Cardiac muscle cell (in vitro differentiated cells and primary cell): Measurements from ENCODE around the gene NDUFB5. TPM values are rescaled to one million over a fixed set of nuclear protein-coding genes. Genes with fewer than 3 reads are reported as not detected.

Source experiments
- DNase-seq, 2 donors: peaks; one replicate each; pipeline versions ENCODE4 v3.0.0 to v3.0.0-alpha.2; 2010 to 2017; ENCODE audit warnings: low read depth in 1 of 2, low spot score in 1 of 2
- H3K27ac ChIP-seq: fragments of 200-600 bp; sonication (generic); 2 replicates; pipeline ENCODE4 v1.5.1; 2016
- H3K27me3 ChIP-seq: fragments of 200-600 bp; sonication (generic); 2 replicates; pipeline ENCODE4 v1.6.0; 2016; ENCODE audit warnings: control low read depth
- H3K36me3 ChIP-seq: fragments of 200-600 bp; sonication (generic); 2 replicates; pipeline ENCODE4 v1.5.1; 2016; ENCODE audit warnings: control low read depth
- H3K4me1 ChIP-seq: fragments of 200-600 bp; sonication (generic); 2 replicates; pipeline ENCODE4 v1.8.1; 2017; ENCODE audit warnings: low read depth, mild to moderate bottlenecking, mixed run types
- H3K4me3 ChIP-seq: fragments of 200-600 bp; sonication (generic); 2 replicates; pipeline ENCODE4 v1.5.1; 2016; ENCODE audit warnings: mild to moderate bottlenecking
- H3K9me3 ChIP-seq: fragments of 200-600 bp; sonication (generic); 2 replicates; pipeline ENCODE4 v1.5.1; 2017; ENCODE audit warnings: low read depth, mild to moderate bottlenecking, control low read depth
- polyA plus RNA-seq: library from polyadenylated mRNA; unstranded; fragments of >200 nt; fragmentation: Nextera tagmentation; extraction: Ambion mirVana; gene quantifications from 2 replicates; pipeline ENCODE4 v1.2.1, GENCODE V29; 2016
- total RNA-seq: library from RNA; depleted of rRNA; stranded (reverse); fragments of >200 nt; gene quantifications from 2 replicates; pipeline ENCODE4 v1.2.3, GENCODE V29; 2016
- TF ChIP-seq, protein P1 (sequence below): IDR thresholded peaks from 2 replicates; pipeline ENCODE4 v1.5.1; 2012; ENCODE audit warnings: low read depth, mild to moderate bottlenecking, low read length

The NDUFB5 gene
- total and polyA plus RNA-seq, 2 experiments from 2014 or later: 140 to 309 TPM

DNA sequence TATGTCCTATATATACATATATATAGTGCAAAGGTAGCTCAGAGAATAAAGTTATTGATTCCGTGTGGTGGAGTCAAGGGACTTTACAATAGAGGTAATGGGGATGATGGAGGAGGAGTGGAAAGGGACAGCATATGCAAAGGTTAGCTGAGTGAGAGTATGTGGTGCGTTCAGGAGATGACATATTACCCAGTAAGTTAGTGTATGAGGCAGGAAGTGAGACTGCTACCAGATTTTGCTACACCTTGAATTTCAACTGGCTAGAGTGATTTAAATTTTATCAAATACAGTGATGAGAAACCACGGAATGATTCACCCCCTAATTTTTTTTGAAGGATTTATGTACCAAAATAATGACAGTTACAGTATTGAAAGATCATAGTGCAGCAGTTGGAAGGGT is 39.1 kb upstream of the NDUFB5 start:
- H3K4me3 ChIP-seq: no peak overlapping the region
- peaks cover 4% of the 10 kb centered on the region for H3K4me1 ChIP-seq
- peaks cover 12% of the 10 kb centered on the region for H3K36me3 ChIP-seq
- no peaks in the 10 kb centered on the region for H3K9me3 ChIP-seq
- TF ChIP-seq, protein P1, sequence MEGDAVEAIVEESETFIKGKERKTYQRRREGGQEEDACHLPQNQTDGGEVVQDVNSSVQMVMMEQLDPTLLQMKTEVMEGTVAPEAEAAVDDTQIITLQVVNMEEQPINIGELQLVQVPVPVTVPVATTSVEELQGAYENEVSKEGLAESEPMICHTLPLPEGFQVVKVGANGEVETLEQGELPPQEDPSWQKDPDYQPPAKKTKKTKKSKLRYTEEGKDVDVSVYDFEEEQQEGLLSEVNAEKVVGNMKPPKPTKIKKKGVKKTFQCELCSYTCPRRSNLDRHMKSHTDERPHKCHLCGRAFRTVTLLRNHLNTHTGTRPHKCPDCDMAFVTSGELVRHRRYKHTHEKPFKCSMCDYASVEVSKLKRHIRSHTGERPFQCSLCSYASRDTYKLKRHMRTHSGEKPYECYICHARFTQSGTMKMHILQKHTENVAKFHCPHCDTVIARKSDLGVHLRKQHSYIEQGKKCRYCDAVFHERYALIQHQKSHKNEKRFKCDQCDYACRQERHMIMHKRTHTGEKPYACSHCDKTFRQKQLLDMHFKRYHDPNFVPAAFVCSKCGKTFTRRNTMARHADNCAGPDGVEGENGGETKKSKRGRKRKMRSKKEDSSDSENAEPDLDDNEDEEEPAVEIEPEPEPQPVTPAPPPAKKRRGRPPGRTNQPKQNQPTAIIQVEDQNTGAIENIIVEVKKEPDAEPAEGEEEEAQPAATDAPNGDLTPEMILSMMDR: no peak
- no peak overlapping the region for H3K27ac ChIP-seq
- DNase-seq: no peak
- H3K27me3 ChIP-seq: no peaks in the 10 kb centered on the region

DNA sequence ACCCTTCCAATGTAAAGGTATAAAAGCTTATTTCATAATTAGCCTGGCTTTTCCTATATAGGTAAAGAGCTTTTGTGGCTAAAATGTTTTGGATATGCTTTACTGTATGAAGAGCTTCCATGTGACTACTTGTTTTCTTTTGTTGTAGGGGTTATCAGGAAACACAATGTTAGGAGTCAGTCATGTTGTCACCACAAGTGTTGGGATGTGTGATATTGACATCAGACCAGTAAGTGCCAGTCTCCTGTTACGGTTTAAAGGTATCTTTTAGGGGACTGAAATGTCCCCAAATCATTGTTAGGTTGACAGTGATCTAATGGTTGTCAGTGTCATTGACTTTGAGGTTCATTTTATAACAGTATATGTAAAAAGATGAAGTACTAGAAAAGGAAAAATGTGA is 23.6 kb upstream of the NDUFB5 start:
- TF ChIP-seq, protein P1: no peak
- no peaks in the 10 kb centered on the region for H3K27me3 ChIP-seq
- no peaks in the 10 kb centered on the region for H3K9me3 ChIP-seq
- H3K36me3 ChIP-seq: peaks cover 28% of the 10 kb centered on the region
- no peak overlapping the region for H3K4me3 ChIP-seq
- H3K4me1 ChIP-seq: no peaks in the 10 kb centered on the region
- H3K27ac ChIP-seq: no peak overlapping the region
- DNase-seq: no peak

DNA sequence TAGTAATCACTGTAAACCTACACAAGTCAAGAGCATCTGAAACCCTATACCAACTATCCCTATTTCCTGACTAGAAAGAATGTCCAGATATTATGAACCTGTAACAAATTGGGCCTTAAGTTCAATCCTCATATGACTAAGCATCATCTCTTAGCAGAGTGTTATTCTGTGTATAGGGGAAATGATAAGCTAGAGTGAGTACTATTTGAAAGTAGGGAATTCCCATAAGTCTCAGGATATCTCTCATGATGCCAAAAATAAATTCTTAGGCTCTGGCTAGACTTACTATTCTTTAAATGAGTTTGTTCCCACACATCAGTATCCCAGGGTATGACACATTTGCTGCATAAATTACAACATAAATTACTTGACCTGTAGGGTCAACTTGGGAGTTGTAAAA is 15.5 kb upstream of the NDUFB5 start:
- H3K27ac ChIP-seq: peak overlapping the region; percentile 8
- TF ChIP-seq, protein P1: no peak
- no peaks in the 10 kb centered on the region for H3K4me1 ChIP-seq
- H3K27me3 ChIP-seq: no peaks in the 10 kb centered on the region
- H3K4me3 ChIP-seq: no peak overlapping the region
- H3K36me3 ChIP-seq: peaks cover 68% of the 10 kb centered on the region
- peak in 1 of 2 donors; percentile 48 for DNase-seq
- no peaks in the 10 kb centered on the region for H3K9me3 ChIP-seq

DNA sequence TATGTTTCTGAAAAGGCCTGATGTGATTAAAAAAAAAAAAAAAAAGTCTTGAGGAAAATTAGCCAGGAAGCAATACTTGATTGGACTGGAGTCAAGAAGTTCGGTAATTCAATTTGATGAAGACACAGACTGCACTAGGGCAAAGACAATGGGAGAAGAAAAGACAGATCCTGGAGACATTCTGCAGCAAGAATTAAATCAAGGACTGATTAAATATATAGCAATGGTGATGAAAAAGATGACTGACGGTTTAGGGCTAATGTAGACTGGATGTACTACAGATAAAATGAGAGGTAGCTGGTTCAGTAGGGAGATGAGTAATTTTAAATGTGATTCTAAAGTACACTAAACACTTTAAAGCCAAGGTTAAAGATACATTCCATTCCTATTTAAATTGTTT is 13.9 kb upstream of the NDUFB5 start:
- Histone ChIP-seq H3K4me1 (no peaks in the 10 kb centered on the region), H3K36me3 (peaks cover 75% of the 10 kb centered on the region), H3K27ac (no peak overlapping the region), H3K4me3 (no peak overlapping the region), H3K9me3 (no peaks in the 10 kb centered on the region), H3K27me3 (no peaks in the 10 kb centered on the region)
- TF ChIP-seq, protein P1: no peak
- no peak for DNase-seq

DNA sequence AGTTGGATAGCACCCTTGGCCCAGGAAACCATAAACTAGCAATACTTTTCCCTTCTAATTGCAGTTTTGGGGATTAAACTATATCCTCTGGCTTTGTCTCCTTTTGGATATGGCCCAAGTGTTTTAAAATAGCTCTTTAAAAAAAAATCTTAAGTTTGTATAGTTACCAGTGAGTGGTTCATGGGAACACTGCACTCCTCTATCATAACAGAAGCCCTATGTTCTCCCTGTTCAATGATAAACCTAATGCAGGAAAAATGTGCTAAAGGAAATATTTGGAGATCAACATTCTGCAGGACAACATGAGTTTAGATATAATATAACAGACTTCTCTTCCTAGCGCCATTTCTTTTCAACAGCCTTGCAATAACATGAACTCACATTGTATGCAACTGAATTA is 13.3 kb upstream of the NDUFB5 start:
- H3K9me3 ChIP-seq: no peaks in the 10 kb centered on the region
- no peak for DNase-seq
- TF ChIP-seq, protein P1: no peak
- no peak overlapping the region for H3K4me3 ChIP-seq
- peaks cover 77% of the 10 kb centered on the region for H3K36me3 ChIP-seq
- H3K4me1 ChIP-seq: no peaks in the 10 kb centered on the region
- H3K27ac ChIP-seq: no peak overlapping the region
- no peaks in the 10 kb centered on the region for H3K27me3 ChIP-seq

DNA sequence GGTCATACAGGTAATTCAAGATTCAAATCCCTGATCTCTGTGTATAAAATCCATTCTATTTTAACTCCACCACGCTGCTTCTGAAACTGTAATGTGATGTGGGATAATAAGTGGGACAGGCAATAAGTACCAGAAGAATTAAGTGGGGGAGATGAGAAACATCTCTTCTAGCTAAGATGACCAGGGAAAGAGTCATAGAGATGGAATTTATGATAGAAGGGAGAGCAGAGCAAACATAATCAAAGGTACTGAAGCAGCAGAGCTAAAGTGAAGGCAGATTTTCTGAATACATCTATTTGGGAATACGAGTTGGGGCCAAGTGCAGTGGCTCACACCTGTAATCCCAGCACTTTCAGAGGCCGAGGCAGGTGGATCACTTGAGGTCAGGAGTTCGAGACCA is 5.1 kb upstream of the NDUFB5 start:
- Histone ChIP-seq H3K9me3 (no peaks in the 10 kb centered on the region), H3K36me3 (peaks cover 66% of the 10 kb centered on the region)
- TF ChIP-seq, protein P1: no peak

More for the DNA sequence above, 5.1 kb upstream of the NDUFB5 start:
- Histone ChIP-seq H3K27ac (no peak overlapping the region), H3K27me3 (no peaks in the 10 kb centered on the region), H3K4me1 (peaks cover 7% of the 10 kb centered on the region), H3K4me3 (no peak overlapping the region)
- no peak for DNase-seq
